ENCODE results near the gene LPO.
A peak's percentile ranks its signal among the peaks of the same experiment; 100 is the strongest.

Gene LPO

DNA sequence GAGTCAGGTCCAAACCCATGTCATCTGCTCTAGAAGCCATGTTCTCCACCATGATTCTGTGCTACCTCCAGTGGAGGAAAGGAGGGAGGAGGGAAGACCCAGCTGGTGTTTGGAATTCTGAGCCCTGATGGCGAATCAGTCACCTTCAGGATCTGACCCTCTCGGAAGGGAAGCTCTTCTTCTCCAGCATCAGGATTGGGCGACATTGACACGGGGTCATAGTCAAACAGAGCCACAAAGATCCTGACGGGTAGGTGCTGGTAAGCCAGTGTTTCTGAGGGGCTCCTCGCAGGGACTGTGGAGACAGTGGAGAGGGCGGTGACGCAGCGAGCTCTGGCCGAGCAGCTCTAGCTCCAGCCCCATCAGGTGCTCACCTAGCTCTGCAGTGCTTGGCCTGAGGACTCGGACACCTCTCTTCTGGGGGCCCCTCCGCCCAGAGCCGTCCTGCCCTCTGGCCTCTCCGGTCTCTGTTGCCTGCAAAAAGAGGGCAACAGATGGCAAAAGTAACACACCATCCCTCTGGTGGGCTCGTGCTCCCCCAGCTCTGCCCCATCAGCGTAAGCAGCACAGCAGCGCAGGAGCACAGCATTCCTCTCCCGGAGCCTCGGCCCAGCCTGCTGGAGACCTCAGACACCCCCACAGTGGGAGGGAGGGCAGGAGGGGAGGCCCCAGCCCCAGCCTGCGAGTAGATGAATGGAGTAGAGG, 69.2 kb downstream of the LPO start:
- Mint-ChIP-seq H3K4me3 (no peak overlapping the region), H3K4me1 (peaks cover 21% of the 10 kb centered on the region), H3K27ac (no peak overlapping the region), H3K9me3 (no peaks in the 10 kb centered on the region), H3K36me3 (ENCODE audit: low read depth) (no peaks in the 10 kb centered on the region), H3K27me3 (ENCODE audit: low read depth, poor library complexity) (peaks cover 7% of the 10 kb centered on the region)
- no peak for DNase-seq
- no peak for TF ChIP-seq CTCF (IDR thresholded peaks at IDR 0.05)

GRCh38 chr17:58308173-58308984, 70.0 kb downstream of the LPO start:
- no peak overlapping the region for H3K4me3 Mint-ChIP-seq
- no peaks in the 10 kb centered on the region for H3K36me3 Mint-ChIP-seq (ENCODE audit: low read depth)
- DNase-seq = no peak
- H3K9me3 Mint-ChIP-seq = no peaks in the 10 kb centered on the region
- peak; percentile 29 for TF ChIP-seq CTCF (IDR thresholded peaks at IDR 0.05)
- H3K27ac Mint-ChIP-seq = no peak overlapping the region
- H3K27me3 Mint-ChIP-seq (ENCODE audit: low read depth, poor library complexity) = peaks cover 8% of the 10 kb centered on the region
- peaks cover 19% of the 10 kb centered on the region for H3K4me1 Mint-ChIP-seq

DNA sequence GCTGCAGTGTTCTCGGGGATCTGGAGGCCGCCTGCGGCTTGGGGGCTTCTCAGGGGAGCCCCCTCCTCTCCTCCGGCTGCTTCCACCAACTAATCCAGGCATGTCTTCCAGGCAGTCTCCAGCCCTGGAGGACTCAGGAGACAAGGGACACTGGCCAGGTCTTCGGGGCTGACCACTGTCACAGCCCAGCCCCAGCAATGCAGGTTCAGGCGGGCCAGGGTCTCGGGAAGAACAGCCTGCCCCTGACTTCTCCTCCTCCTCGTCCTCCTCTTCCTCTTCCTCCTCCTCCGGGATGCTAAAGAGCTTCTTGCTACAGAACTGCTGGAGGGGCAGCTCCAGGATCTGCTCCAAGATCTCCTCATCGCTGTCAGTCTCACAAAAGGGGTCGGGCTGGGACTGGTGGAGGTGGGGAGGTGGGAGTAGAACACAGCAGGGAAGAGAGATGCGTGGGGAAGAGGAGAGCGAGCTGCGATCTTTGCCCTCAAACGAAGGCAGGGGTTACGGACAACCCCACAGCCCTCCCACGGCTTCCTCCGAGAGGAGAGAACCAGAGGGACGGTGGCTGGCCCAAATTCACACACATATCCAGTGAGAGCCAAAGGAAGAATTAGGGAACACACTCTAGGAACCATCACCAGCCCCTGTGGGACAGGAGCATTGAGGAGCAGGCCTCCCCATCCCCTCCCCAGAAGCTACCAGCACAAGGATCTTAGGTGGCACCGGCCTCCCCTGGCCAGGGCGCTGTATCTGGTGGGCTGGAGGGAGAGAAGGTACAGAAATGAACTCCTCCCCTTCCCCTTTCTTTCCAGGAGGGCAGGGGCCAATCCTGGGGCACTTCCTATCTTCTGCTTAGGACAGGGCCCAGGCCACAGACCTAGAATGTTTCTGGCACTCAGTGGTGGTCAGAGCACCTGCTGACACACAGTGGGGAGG, 70.9 kb downstream of the LPO start:
- DNase-seq = no peak
- TF ChIP-seq CTCF (IDR thresholded peaks at IDR 0.05) = no peak
- peaks cover 11% of the 10 kb centered on the region for H3K27me3 Mint-ChIP-seq (ENCODE audit: low read depth, poor library complexity)
- H3K9me3 Mint-ChIP-seq = no peaks in the 10 kb centered on the region
- H3K4me3 Mint-ChIP-seq = no peak overlapping the region
- H3K4me1 Mint-ChIP-seq = peaks cover 24% of the 10 kb centered on the region
- H3K36me3 Mint-ChIP-seq (ENCODE audit: low read depth) = peaks cover 3% of the 10 kb centered on the region
- no peak overlapping the region for H3K27ac Mint-ChIP-seq

GRCh38 chr17:58309918-58310259, 71.5 kb downstream of the LPO start:
- no peak for TF ChIP-seq CTCF (IDR thresholded peaks at IDR 0.05)
- DNase-seq = no peak
- Mint-ChIP-seq H3K27me3 (ENCODE audit: low read depth, poor library complexity) (peaks cover 11% of the 10 kb centered on the region), H3K36me3 (ENCODE audit: low read depth) (peaks cover 9% of the 10 kb centered on the region), H3K4me1 (peaks cover 24% of the 10 kb centered on the region), H3K4me3 (no peak overlapping the region), H3K27ac (no peak overlapping the region), H3K9me3 (no peaks in the 10 kb centered on the region)

- Mint-ChIP-seq H3K4me3 (no peak overlapping the region), H3K4me1 (peaks cover 24% of the 10 kb centered on the region), H3K27me3 (ENCODE audit: low read depth, poor library complexity) (peaks cover 11% of the 10 kb centered on the region), H3K36me3 (ENCODE audit: low read depth) (peaks cover 16% of the 10 kb centered on the region), H3K9me3 (no peaks in the 10 kb centered on the region), H3K27ac (no peak overlapping the region)
- DNase-seq = no peak
- no peak for TF ChIP-seq CTCF (IDR thresholded peaks at IDR 0.05)
Measured at GRCh38 chr17:58310511-58311428, 72.4 kb downstream of the LPO start.

Data from nephron progenitor cell (in vitro differentiated cells).